NK-92 (cell line): Measurements from ENCODE around the gene UBXN2A.
"Not testable (repeated sequence)": the region's sequence is repeated elsewhere in the genome, so short reads cannot be mapped to it uniquely, and the experiment has no call there.

Experiments
- DNase-seq: peaks from one replicate; lab custom pipeline; 2025; ENCODE audit not compliant: unreplicated experiment; lab: John Stamatoyannopoulos, UW

UBXN2A gene

DNA sequence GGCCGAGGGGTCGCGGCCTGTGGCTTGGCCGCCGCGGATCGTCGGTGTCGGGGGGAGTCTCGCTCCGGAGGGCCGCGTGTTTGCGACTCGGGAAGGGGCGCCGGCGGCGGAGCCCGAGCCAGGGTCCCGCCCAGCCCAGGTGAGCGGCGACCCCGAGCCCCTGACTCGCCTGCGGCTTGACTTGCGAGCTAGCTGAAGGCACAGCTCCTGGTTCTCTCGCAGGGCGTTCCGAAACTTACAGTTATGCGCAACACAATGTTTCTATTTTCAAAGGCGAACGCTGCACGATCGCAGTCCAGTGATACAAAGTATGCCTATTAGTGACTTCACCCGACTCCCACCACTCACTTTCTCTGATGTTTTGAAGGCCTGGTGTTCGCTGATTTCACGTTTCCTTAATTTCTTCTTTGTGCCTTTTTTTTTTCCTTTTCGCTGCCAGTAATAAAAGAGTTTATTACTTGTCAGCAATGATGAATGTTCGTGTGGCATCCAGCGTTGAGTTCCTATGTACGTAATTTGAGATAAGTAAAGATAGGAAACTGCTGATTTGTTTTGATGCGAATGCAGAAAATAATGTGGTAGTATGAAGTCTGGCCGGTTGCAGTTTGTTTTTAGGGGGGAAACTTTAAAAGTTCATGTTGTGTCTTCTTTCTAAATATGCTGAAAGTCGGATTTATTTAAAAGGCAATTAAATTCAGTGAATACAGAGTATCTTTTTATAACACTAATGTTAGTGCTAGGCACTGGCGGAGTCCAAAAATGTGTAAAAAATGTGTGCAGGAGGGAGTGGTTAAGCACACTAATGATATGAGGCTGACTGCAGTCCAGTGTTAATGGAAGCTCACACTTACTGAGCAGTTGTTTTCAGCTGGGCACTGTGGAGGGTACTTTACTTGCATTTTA lies 706 bp downstream of the UBXN2A start:
- DNase-seq = no peak

DNA sequence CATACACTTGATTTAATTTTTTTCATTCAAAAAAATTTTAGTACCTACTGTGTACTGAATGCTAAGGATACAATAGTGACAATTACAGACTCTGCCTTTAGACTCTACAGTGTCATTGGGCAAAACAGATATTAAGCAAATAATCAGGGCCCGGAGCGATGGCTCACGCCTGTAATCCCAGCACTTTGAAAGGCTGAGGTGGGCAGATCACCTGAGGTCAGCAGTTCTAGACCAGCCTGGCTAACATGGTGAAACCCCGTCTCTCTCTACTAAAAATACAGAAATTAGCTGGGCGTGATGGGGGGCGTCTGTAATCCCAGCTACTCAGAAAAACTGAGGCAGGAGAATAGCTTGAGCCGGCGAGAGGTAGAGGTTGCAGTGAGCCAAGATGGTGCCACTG lies 1.4 kb downstream of the UBXN2A start:
- DNase-seq = no peak

DNA sequence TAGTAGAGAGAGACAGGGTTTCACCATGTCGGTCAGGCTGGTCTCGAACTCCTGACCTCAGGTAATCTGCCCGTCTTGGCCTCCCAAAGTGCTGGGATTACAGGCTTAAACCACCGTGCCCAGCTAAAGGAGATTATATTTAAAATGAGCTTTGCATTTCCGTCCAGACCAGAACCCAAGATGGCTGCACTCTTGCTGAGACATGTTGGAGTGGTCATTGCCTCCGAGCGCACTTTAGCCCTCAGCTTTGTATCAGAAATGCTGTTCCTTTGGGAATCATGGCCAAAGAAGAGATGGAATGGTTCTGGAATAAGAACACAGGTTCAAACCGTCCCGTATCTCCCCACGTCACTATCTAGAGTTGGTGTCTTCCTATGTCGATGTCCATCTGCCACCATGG lies 3.4 kb downstream of the UBXN2A start:
- DNase-seq = no peak

DNA sequence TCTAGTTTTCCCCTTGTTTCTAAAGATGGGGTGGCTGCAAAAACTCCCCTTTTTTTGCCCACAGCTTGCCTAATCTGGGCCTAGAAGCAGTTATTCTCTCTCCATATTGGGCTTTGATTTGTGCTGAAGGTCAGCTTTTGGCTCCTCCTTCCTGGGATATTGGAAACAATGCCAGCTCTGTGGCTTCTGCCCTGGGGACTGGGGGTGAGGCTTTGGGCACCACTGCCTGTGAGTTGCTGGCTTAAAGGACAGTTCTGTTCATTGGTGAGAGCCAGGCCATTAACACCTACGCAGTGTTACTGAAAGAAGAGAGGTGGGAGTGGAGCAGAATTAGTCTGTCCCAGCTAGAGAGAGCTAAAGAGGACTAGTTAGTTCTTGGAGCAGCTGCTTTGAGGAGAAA lies 4.3 kb downstream of the UBXN2A start:
- no peak for DNase-seq

DNA sequence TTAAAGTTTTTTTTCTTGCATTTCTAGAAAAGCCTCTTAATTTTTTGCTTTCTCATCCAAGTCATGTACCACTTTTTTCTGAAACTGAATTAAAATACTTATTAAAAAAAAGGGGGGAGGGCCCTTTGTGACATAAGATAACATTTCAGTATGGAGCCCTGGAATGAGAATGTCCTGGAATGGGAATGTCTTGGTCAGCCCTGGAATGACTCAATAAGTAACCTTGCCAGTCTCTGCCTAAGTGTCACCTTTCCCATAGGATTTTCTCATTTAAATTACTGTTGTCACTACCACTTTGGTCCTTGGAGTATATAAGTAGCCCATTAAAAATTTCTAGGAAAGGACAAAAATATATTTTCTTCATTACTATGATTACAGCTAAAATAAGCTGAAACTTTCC lies 4.7 kb downstream of the UBXN2A start:
- no peak for DNase-seq

DNA sequence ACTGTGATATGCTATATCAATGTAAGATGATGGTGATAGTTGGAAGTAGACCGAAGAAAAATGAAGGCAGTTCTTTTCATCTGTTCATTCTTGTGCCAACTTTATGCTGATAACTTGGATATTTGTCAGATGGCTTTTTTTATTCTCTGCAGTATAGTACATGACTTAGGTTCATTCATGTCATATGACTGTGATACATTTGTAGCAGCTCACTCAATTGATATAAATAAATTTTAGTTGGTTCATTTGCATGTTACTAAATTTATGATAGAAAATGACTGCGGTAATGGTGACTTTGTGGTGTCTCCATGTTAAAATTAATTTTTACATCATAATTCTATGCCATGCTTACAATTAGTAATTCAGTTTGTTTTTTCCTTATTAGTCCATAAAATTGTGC lies 7.1 kb downstream of the UBXN2A start:
- no peak for DNase-seq

DNA sequence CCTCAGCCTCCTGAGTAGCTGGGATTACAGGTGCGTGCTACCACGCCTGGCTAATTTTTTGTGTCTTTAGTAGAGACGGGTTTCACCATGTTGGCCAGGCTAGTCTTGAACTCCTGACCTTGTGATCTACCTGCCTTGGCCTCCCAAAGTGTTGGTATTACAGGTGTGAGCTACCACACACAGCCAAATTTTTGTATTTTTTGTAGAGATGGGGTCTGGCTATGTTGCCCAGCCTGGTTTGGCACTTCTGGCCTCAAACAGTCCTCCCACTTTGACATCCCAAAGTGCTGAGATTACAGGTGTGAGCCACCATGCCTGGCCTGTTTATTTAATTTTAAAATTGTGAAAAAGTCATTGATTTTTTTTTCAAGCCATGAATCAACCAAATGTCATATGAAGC lies 12.3 kb downstream of the UBXN2A start:
- DNase-seq = not testable (repeated sequence)

DNA sequence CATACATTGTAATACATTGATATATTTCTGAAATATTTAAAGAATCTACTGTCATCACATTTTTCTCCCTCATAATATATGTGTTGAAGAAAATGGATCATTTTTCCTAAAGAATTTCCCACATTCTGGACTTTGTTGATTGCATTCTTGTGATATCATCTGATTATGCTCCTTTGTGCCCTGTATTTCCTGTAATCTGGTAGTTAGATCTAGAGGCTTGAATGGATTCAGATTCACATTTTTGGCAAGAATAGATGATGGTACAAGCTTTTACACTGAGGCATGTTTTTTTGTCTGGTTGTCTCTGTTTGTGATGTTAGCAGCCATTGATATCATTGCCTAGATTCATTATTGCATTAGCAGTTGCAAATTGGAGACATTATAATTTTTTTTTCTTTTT lies 13.4 kb downstream of the UBXN2A start:
- DNase-seq = no peak

DNA sequence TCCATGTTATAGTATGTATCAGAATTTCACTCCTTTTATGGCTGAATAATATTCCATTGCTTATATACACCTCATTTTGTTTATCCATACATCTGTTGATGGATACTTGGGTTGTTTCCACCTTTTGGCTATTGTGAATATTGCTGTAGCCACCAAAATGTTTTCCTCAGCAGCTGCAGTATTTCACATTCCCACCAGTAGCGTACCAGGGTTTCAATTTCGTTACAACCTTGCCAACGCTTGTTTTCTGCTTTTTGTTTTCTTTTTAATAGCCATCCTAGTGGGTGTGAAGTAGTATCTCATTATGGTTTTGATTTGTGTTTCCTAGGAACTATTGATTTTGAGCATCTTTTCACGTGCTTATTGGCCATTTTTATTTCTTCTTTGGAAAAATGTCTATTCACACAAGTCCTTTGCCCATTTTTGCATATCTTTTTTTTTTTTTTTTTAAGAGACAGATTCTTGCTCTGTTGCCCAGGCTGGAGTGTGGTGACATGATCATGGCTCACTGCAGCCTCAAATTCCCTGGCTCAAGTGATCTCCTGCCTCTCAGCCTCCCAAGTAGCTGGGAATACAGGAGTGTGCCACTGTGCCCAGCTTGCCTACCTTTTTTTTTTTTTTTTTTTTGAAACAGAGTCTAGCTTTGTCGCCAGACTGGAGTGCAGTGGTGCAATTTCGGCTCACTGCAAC lies 14.2 kb downstream of the UBXN2A start:
- DNase-seq = no peak

DNA sequence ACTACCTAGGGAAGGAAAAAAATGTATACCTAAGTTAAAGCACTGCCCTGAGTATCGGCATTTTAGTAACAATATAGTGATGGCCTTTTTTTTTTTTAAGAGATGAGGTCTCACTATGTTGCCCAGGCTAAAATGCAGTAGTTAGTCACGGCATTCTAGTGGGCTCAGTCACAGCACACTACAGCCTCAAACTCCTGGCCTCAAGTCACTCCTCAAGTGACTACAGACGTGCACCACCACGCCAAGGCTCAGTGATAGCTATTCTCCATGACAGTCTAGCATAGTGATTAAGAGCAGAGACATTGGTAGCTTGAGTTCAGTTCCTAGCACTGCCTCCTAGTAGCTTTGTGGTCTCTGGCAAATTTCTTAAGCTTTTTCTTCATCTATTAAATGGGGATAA lies 27.6 kb downstream of the UBXN2A start:
- DNase-seq = no peak

DNA sequence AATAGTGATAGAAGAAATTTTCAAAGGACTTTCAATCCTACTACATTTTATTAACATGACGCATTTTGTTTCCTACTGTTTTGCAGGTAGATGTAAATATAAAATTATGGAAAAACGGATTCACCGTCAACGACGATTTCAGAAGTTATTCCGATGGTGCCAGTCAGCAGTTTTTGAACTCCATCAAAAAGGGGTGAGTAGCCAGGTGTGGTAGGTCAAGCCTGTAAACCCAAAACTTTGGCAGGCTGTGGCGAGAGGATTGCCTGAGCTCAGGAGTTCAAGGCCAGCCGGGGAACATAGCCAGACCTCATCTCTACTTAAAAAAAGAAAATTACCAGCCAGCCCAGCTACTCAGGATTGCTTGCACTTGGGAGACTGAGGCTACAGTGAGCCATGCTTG lies 36.6 kb downstream of the UBXN2A start:
- no peak for DNase-seq

DNA sequence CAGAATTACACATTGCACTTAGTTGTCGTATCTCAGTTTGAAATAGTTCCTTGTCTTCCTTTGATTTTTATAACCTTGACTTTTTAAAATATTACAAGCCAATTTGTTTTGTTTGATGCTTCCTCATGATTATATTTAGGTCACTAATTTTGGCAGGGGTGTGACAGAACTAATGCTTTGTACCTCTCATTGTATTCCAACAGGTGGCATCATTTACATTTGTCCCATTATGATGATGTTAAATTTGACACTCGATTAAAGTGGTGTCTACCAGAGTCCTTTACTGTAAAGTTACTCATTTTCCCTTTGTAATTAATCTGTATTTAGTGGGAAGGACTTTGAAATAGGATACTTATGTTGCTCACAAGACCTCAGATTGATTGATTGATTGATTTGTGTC lies 48.1 kb downstream of the UBXN2A start:
- no peak for DNase-seq

DNA sequence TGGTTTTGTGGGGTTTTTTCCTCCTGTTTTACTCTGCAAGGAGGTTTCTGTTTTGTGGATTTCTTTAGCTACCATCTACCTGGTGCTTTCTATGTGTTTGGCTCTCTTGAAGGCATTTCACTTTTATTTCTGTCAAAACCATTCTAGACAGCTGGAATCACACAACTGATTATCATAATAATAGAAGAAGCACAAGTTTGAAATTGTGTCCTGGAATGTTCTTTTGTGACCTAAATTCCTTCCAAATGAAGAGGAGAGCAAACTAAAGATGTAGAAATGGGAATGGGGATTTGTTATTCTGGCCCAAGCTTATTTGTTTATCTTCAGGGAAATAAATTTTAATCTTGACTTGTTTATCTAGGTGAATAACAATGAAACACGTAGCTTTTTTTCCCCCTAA lies 52.7 kb downstream of the UBXN2A start:
- DNase-seq = no peak

DNA sequence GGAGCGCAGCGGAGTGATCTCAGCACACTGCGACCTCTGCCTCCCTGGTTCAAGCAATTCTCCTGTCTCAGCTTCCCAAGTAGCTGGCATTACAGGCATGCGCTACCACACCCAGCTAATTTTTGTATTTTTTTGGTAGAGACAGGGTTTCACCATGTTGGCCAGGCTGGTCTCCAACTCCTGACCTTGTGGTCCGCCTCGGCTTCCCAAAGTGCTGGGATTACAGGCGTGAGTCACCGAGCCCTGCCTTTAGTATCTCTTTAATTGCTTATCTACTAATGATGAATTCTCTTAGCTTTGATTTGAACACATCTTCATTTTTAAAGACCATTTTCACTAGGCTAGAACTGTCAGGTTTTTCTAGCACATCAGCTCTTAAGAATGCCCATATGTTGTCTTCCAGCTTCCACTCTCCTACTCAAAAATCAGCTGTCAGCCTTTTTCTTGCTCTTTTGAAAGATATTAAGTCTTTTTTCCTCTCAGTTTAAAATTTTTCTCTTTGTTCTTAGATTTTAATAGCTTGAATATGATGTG lies 53.5 kb downstream of the UBXN2A start:
- DNase-seq = no peak

DNA sequence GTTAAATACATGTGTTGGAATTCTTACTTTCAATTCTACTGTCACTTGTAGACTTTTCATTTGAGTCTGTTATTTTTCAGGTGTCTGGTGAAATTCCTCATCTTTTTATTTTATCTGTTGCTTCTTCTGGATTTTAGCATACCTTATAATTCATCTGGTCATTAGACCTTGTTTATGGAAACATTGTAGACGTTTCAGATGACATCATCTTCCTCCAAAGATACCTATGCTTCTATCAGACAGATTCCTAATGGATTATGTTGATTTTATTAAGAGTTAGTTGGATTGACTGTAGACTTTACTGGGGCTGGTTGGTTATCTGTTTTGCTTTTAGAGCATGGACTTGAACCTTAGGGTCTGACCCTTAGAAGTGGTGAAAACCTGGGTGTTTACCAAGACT lies 54.3 kb downstream of the UBXN2A start:
- DNase-seq = no peak

DNA sequence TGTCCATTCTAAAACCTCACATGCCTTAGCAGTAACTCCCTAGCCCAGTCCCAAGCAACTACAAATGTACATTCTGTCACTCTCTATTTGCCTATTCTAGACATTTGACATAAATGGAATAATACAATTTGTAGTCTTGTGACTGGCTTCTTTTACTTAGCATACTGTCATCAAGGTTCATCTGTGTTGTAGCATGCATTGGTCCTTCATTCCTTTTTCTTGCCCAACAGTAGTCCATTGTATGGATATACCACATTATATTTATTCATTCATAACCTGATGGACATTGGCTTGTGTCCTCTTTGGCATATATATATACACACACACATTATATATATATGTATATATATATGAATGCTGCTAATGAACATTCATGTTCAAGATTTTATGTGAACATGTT lies 67.4 kb downstream of the UBXN2A start:
- DNase-seq = no peak

DNA sequence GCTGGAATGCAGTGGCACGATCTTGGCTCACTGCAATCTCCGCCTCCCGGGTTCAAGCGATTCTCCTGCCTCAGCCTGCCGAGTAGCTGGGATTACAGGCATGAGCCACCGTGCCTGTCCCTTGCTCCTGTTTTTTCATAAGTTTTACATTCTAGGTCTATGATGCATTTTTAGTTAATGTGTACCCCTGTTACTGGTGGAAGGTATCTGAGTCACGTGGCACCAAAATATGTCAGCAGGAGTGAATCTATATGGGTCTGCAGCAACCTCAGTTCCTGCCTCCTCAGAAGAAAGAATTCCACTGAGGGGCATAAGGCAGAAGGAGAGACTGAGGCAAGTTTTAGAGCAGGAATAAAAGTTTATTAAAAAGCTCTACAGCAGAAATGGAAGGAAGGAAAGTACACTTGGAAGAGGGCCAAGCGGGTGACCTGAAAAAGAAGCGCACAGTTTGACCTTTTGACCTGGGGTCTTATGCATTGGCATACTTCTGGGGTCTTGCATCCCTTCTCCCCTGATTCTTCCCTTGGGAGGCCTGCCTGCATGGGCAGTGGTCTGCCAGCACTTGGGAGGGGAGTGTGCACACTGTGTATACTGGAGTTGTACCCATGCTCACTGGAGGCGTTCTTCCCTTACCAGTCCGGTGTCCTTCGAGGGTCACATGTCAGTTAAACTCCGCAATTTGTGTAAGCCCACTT lies 68.6 kb downstream of the UBXN2A start:
- no peak for DNase-seq

DNA sequence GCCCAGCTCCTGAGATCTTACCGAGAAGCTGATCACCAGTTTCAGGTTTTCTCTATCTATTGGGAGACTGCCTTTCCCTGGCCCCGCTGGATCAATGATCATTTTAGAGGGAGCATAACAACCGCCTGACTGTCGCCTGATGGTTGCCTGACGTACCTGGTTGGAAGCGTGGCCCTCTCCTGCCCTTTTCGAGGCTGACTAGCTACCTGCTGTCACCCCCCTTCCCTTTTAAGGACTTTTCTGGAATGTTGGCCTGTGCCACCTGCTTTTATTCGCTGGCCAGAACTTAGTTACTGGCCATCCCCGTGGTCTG lies 69.1 kb downstream of the UBXN2A start:
- DNase-seq = no peak

DNA sequence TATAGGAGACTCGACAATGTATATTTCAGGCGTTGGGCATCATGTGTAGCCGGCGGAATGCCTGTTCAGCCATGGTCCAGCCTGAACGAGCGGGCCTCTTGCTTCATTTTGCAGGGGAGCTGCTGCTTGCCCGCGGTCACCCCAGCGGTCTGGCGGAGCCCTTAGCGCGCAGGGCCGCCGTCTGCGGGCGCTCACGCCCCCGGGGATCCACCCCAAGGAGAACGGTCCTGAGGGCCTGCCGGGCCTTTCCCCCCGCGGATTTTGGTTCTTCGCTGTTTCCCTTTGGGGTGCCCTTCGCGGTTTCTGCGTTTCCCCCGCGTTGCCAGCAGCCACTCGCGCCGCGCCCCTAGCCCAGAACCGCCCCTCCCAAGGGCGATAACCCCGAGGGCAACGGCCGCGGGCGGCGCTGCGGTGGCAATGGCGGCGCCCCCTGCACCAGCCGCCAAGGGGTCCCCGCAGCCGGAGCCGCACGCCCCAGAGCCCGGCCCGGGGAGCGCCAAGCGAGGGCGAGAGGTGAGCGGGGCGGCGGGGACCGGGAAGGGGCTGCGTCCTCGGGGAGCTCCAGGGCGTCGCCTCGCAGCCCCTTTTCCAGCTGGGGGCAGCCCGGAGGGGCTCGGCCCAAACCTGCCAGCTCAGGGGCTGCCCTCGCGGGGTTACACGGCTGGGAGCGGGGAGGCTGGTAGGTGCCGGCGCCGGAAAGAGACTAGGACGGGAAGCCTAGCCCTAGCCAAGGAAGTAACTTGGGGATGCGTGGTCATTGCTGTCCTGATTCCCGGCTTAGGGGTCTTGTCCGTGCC lies 69.6 kb downstream of the UBXN2A start, which contains the start of gene MFSD2B:
TSS of gene MFSD2B (plus strand) at position 406 of the 797 bp plus-strand sequence. CDS start at position 418, 12 bp downstream.
- DNase-seq = no peak

DNA sequence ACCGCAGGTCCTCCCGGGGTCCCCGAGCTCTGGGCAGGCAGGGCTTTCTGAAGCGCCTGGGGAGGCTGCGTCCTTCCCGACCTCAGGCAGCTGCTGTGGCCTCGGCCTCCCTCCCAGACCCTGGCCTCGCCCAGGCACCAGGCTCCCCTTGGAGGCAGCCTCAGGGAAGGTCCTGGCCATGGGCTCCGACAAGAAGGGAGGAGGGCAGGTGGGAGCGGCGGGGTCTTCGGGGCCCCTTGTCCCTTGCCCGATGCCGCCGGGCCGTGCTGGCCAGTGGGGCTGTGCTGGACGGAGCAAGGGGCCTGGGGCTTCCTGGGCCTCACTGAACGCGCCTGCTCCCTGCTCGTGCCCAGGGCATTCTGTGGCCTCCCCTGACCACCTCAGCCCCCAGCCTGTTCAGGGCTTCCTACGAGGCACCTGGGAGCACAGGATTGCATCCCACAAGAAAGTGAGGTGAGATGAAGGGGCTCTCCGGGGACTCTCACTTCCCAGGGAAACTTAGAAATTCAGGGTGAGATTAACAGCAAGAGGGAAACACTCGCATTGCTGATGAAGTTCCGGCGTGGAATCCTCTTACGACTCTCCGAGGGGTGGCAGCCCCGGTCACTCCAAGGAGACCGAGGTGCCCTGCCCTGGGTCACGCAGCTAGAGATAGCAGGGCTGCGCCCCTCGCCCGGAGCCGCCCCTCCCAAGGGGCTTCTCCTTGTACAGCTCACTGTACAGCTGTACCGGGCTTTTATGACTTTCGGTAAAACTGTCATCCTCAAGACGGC lies 70.4 kb downstream of the UBXN2A start:
- DNase-seq = no peak
